ENCODE data around the gene MS4A7.
"Not testable (repeated sequence)": the region's sequence is repeated elsewhere in the genome, so short reads cannot be mapped to it uniquely, and the experiment has no call there.

The MS4A7 gene

DNA sequence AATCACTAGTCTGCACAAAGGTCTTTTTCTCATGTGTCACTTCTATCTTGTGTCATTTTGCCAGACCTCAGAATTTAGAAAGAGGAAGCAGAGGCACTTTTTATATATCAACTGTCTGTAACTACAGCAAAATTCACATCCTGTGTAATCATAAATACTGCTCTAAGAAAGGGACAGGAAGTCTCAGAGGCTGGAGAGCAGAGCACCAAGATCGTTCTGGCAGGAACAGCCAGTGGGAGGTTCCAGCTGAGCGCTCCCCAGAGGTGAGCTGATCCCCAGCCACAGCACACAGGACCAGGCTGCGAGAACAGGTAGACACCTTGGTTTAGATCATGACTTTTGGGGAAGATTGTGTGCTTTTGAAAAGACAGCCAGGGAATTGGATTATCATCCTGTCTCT lies at the start of gene MS4A7:
TSS of gene MS4A7 (plus strand) at position 179 of the 400 bp plus-strand sequence. CDS start 4,610 bp downstream, outside the sequence.
- DNase-seq, result peak; percentile 63

DNA sequence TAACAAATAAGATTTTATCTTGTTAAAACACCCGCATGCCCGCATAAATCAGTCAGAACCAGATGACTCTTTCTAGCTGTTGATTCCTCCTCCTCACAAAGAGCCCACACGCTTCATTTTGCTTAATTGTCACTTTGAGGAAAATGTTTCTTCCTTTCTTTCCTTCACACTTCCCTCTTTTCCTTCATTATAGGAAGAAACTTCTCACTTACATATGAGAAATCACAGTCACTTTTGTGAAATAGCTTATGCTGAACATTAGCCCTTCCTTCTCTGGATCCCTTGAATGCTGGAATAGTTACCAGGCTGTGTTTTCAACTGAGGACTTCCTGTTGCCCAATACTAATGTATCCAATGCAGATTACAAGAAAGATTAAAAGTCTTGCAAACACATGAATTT lies 45.5 kb upstream of the MS4A7 start:
- DNase-seq, result no peak

GRCh38 chr11:60334005-60334620 lies 44.2 kb upstream of the MS4A7 start:
- peak; percentile 77 for DNase-seq

- DNase-seq, result no peak
Observed at GRCh38 chr11:60336767-60337391, 41.5 kb upstream of the MS4A7 start.

DNA sequence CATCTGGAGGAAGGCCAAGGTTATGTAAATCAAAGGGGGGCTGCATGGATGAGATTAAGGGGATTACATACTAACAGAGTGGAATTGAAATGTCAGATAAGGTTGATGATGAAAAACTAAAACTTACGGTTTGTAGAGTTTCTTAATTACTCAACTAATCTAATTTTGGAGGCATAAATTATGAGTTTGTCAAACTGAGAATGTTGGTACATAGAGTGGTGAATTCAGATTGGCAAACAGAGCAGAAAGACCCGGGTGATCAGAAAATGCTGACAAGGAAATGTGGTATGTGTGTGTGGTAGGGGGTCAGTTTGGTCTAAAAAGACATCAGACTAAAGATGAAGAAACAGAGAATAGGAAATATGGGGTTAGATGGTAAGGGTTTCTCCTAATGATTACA lies 40.3 kb upstream of the MS4A7 start:
- no peak for DNase-seq

GRCh38 chr11:60339356-60339755 lies 39.0 kb upstream of the MS4A7 start:
- no peak for DNase-seq

DNA sequence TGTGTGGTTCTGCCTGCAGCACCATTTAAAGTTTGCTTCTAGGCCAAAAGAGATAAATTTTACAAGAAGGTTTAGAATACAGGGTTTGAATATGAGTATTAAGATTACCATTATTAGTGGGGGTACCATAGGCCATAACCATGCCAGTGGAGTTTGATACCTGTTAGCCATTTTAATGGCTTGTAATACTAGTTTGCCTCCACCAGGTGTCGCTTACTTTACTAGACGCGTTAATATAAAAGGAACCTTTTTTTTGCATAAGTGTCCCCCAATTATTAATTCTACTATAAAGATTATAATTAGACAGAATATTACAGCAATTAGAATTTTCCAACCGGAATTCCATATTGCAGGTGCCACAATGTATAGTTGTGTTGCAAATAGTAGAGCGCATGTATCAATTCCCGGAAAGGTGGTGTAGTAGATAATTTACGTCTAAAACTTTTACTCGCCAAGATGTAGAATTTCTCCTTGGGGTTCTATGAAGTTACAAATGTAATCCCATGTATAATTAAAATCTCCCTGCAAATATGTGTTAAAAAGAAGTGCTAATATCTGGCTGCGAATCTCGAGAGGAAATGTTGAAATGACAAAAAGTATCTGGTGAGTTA lies 35.1 kb upstream of the MS4A7 start:
- peak; percentile 58 for DNase-seq

DNA sequence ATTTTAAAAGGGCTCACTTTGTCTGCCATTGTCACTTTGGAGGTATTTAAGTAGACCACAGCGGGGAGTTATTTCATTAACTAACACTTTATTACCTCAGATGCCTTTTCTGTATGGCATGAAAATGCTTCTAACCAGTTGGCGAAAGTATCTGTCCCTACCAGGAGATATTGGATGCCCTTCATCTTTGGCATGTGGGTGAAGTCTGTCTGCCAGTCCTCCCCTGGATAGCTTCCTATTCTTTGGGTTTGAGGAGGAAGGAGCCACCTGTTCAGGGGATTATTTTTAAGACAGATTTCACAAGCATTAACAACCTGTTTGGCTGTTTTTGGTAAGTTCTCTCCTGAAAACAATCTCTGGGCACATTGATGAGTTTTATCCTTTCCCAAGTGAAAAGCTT lies 34.2 kb upstream of the MS4A7 start:
- no peak for DNase-seq

GRCh38 chr11:60345489-60345888 lies 32.8 kb upstream of the MS4A7 start:
- DNase-seq, result peak; percentile 81

GRCh38 chr11:60347084-60347797 lies 31.1 kb upstream of the MS4A7 start:
- no peak for DNase-seq

- no peak for DNase-seq
Observed at GRCh38 chr11:60348116-60348515, 30.2 kb upstream of the MS4A7 start.

DNA sequence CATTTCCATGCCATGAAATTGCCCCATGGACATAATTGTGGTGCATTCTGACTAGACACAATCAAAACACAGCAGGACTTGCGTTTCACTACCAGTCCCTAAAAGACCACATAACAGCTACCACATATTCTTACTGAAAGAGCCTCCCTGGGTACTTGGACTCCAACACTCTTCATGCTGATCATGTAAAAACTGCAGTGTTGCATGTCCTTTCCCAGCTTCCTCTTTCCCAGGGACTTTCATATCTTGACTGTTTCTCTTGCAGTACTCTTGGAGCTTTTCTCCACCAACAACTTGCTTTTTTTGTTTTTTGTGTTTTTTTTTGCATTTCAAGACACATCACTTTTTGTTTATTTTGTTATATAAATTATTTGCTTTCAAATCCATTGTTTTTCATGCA lies 28.3 kb upstream of the MS4A7 start:
- no peak for DNase-seq

- peak; percentile 15 for DNase-seq
Observed at GRCh38 chr11:60357771-60358170, 20.6 kb upstream of the MS4A7 start.

- no peak for DNase-seq
Observed at GRCh38 chr11:60360621-60361020, 17.7 kb upstream of the MS4A7 start.

DNA sequence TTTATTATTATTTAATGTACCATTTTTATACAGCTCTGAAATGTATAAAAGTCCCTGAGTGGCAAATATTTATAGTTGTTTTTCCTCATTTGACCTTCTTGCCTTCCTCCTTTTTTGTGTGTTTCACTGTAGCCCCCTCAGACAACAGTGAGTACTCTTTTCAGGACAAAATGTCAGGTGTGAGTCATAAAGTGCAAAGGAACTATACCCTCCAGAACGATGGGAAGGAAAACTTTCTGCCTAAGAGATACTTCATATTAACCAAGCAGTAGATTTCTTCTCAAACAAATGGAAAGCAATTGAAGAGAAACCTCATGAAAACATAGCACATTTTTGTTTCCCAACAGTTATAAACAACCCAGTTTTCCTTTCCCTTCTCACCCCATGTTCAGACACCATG lies 16.1 kb upstream of the MS4A7 start:
- DNase-seq, result no peak

- peak; percentile 85 for DNase-seq
Observed at GRCh38 chr11:60363542-60364470, 14.5 kb upstream of the MS4A7 start.

- not testable (repeated sequence) for DNase-seq
Observed at GRCh38 chr11:60366262-60366904, 11.9 kb upstream of the MS4A7 start.

GRCh38 chr11:60367009-60367408 lies 11.3 kb upstream of the MS4A7 start:
- DNase-seq, result no peak

DNA sequence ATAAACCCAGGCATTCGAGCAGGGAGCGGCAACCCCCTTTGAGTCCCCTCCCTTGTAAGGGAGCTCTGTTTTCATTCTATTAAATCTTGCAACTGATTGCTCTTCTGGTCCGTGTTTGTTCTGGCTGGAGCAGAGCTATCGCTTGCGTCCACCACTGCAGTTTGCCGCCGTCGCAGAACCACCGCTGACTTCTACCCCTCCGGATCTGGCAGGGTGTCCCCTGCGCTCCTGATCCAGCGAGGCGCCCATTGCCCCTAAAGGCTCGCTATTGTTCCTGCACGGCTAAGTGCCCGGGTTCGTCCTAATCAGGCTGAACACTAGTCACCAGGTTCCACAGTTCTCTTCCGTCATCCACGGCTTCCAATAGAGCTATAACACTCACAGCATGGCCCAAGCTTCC lies 10.4 kb upstream of the MS4A7 start:
- no peak for DNase-seq

DNA sequence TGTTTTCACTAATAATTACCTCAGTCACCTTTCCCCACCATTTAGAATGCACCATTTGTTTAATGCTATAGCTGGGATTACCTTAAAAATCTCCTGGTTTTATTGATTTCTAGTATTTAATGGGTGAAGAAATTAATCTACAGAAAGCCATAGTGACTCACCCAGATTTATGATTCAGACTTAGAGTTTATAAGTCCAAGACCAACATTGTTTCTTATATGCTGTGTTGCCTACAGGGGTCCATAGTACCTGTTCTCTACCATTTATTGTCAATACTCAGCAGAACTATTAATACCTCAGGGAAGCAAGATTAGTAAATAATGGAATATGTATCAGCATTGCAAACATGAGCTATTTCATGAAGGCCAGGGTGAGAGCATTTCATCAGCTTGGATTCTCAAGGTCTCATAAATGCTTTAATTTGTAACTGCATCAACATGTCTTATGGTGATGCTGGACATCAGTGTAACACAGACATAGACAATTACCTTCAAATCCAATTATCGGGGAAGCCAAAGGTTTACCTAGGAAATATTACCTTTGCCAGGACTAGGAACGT lies 8.0 kb upstream of the MS4A7 start:
- no peak for DNase-seq

GRCh38 chr11:60370811-60371298 lies 7.5 kb upstream of the MS4A7 start:
- no peak for DNase-seq

DNA sequence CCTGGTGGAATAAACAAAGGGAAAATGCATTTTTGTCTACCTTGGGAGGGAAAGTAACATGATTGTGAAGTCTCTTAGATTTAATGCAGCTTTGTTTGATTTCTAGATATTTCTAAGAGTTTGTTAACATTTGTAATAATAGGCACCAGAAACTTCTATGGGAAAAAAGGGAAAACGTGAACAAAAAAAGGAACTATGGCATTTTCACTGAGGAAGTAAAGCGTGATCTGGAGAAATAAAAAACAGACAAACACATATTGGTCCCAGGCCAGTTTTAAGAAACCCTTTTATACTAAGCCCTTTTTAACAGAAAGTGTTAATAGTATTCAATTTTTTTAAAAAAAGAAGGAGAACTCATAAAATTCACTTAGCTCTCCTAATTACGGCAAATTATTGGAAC lies 6.9 kb upstream of the MS4A7 start:
- no peak for DNase-seq

Measured in hematopoietic multipotent progenitor cell treated with erythropoietin and hydrocortisone succinate and interleukin-3 and kit ligand, for 6 days (in vitro differentiated cells).